Endothelial cell of umbilical vein (primary cell): ENCODE measurements around the gene UBE2L3. TPM values are rescaled to one million over a fixed set of nuclear protein-coding genes. Genes with fewer than 3 reads are reported as not detected.

Source experiments
- BruUV-seq: library from RNA; stranded (reverse); fragments of 400-500 nt; replicated peaks from 2 replicates; lab custom pipeline; 2021; lab: Mats Ljungman, UMichigan
- CTCF ChIA-PET: fragments of 300-600, 350-600 bp; sonication (Branson Sonifier 250); formaldehyde crosslinking; loops from one replicate; lab custom pipeline; 2021; ENCODE audit warnings: antibody characterized with exemption, inconsistent platforms; lab: Charles Lee
- POLR2A ChIA-PET: fragments of 300-600, 350-600 bp; sonication (Branson Sonifier 250); formaldehyde crosslinking; loops from one replicate; lab custom pipeline; 2021; ENCODE audit warnings: antibody characterized with exemption, inconsistent platforms; lab: Charles Lee
- DNase-seq: peaks from one replicate; pipeline ENCODE4 v3.0.0-alpha.2; 2011; ENCODE audit warnings: low read depth, low spot score
- FAIRE-seq: peaks from 2 replicates; lab custom pipeline; 2011; peaks lifted over from hg19 to GRCh38; lab: Jason Lieb, UNC
- H2AFZ ChIP-seq: 2 replicates; pipeline ENCODE4 v1.6.0; 2012; ENCODE audit warnings: low read depth, low read length, control low read depth, inconsistent platforms
- H3K27ac ChIP-seq: 2 replicates; pipeline ENCODE4 v1.5.1; 2011; ENCODE audit warnings: low read depth, mild to moderate bottlenecking, control low read depth, low read length, moderate library complexity; ENCODE audit not compliant: insufficient read depth
- H3K27me3 ChIP-seq, 2 experiments: 2 replicates each; pipeline versions ENCODE4 v1.6.0 to v1.6.1; 2011; ENCODE audit warnings: low read length in 2 of 2, mixed read lengths in 1 of 2; ENCODE audit not compliant: control insufficient read depth in 2 of 2, insufficient read depth in 2 of 2
- H3K36me3 ChIP-seq, 2 experiments: 2 replicates in 1 of 2; 3 replicates in 1 of 2; pipeline ENCODE4 v1.5.1; 2011; ENCODE audit warnings: low read length in 2 of 2, mild to moderate bottlenecking in 1 of 2, moderate library complexity in 1 of 2; ENCODE audit not compliant: control insufficient read depth in 2 of 2, insufficient read depth in 2 of 2; ENCODE audit errors: extremely low read depth in 1 of 2
- H3K4me1 ChIP-seq: 3 replicates; pipeline ENCODE4 v1.5.1; 2011; ENCODE audit warnings: mild to moderate bottlenecking, low read length; ENCODE audit not compliant: control insufficient read depth, insufficient read depth; ENCODE audit errors: extremely low read depth
- H3K4me2 ChIP-seq: 2 replicates; pipeline ENCODE4 v1.6.1; 2011; ENCODE audit warnings: low read length, control low read depth, mixed read lengths; ENCODE audit not compliant: insufficient read depth
- H3K4me3 ChIP-seq, 3 experiments: fragments of 200-600 bp in 1 of 3; sonication (generic), shearing (Covaris generic) in 1 of 3; replicated peaks in 1 of 3; 2 replicates each; pipeline ENCODE4 v1.5.1; 2011 to 2016; ENCODE audit warnings: control low read depth in 3 of 3, low read length in 3 of 3, mild to moderate bottlenecking in 2 of 3, inconsistent platforms in 1 of 3, low read depth in 1 of 3, moderate library complexity in 1 of 3; ENCODE audit not compliant: insufficient read depth in 1 of 3
- H3K79me2 ChIP-seq: 2 replicates; pipeline ENCODE4 v1.6.0; 2012; ENCODE audit warnings: low read length, inconsistent platforms; ENCODE audit not compliant: control insufficient read depth, insufficient read depth
- H3K9ac ChIP-seq: replicated peaks from 2 replicates; pipeline ENCODE3; 2011; ENCODE audit warnings: low read length, control low read depth; ENCODE audit not compliant: insufficient read depth; ENCODE audit errors: extremely low read depth
- H3K9me1 ChIP-seq: replicated peaks from 3 replicates; pipeline ENCODE4 v1.6.0; 2011; ENCODE audit warnings: mild to moderate bottlenecking, low read length; ENCODE audit not compliant: control insufficient read depth, insufficient read depth; ENCODE audit errors: extremely low read depth
- H3K9me3 ChIP-seq: replicated peaks from 2 replicates; pipeline ENCODE4 v1.5.1; 2012; ENCODE audit warnings: low read length, inconsistent platforms; ENCODE audit not compliant: control insufficient read depth, insufficient read depth
- H4K20me1 ChIP-seq: replicated peaks from 2 replicates; pipeline ENCODE3; 2011; ENCODE audit warnings: mild to moderate bottlenecking, low read length; ENCODE audit not compliant: control insufficient read depth, insufficient read depth; ENCODE audit errors: extremely low read depth
- EZH2 ChIP-seq: IDR thresholded peaks from 2 replicates; pipeline ENCODE4 v1.6.1; 2012; ENCODE audit warnings: borderline replicate concordance, low read depth, mild to moderate bottlenecking, moderate library complexity, low read length, inconsistent platforms; ENCODE audit not compliant: severe bottlenecking
- FOS ChIP-seq: IDR thresholded peaks from 2 replicates; pipeline ENCODE4 v1.6.1; 2011; ENCODE audit warnings: mild to moderate bottlenecking, low read length, moderate library complexity, borderline replicate concordance; ENCODE audit not compliant: insufficient read depth
- GATA2 ChIP-seq: IDR thresholded peaks from 2 replicates; pipeline ENCODE4 v1.7.0; 2011; ENCODE audit warnings: low read depth, mild to moderate bottlenecking, moderate library complexity, mixed read lengths, low read length; ENCODE audit not compliant: insufficient read length, insufficient read depth
- JUN ChIP-seq: IDR thresholded peaks from 2 replicates; pipeline ENCODE4 v1.6.1; 2011; ENCODE audit warnings: borderline replicate concordance, low read depth; ENCODE audit not compliant: insufficient read length, insufficient read depth
- MYC ChIP-seq: IDR thresholded peaks from one replicate; pipeline ENCODE4 v1.6.1; 2011; ENCODE audit warnings: mild to moderate bottlenecking, low read depth, low read length
- POLR2A ChIP-seq: IDR thresholded peaks from 2 replicates; pipeline ENCODE4 v1.6.1; 2012; ENCODE audit warnings: low read depth, mild to moderate bottlenecking, control low read depth, low read length
- POLR2AphosphoS5 ChIP-seq: IDR thresholded peaks from 2 replicates; pipeline ENCODE4 v1.6.1; 2012; ENCODE audit warnings: low read depth, mild to moderate bottlenecking, control low read depth, low read length, moderate library complexity; ENCODE audit not compliant: insufficient read depth
- dilution Hi-C: fragments of 300-500 bp; cut with MboI; formaldehyde crosslinking; loops from one replicate; pipeline ENCODE4 v1.15.0; 2019; ENCODE audit warnings: low sequenced_read_pairs; ENCODE audit not compliant: extremely low pct_ligation_motif_present
- intact Hi-C: fragments of 100-400 bp; cut with micrococcal nuclease; formaldehyde crosslinking; loops from one replicate; pipeline ENCODE4 v1.10.0; 2022
- polyA plus RNA-seq, 4 experiments: library from polyadenylated mRNA; depleted of rRNA in 3 of 4; stranded (reverse) in 3 of 4; unstranded in 1 of 4; fragments of >200 nt; gene quantifications; 2 replicates each; pipeline versions ENCODE4 v1.2.1 to v1.2.3, GENCODE V29; 2011 to 2012; ENCODE audit warnings: missing spikeins in 1 of 4
- total RNA-seq: library from RNA; stranded (reverse); gene quantifications from 2 replicates; pipeline ENCODE4 v1.2.3, GENCODE V29; 2021
- TF ChIP-seq, protein P1 (sequence below): IDR thresholded peaks from 2 replicates; pipeline ENCODE4 v1.6.1; 2011; ENCODE audit not compliant: insufficient read depth, insufficient read length
- TF ChIP-seq, protein P2 (sequence below), 2 donors: IDR thresholded peaks; 1 replicate in 1 of 2; 2 replicates in 1 of 2; pipeline ENCODE4 v1.5.1; 2011; ENCODE audit warnings: low read length in 2 of 2, mild to moderate bottlenecking in 2 of 2, moderate library complexity in 2 of 2, control low read depth in 1 of 2, inconsistent platforms in 1 of 2, low read depth in 1 of 2; ENCODE audit not compliant: insufficient read depth in 1 of 2; ENCODE audit errors: extremely low read depth in 1 of 2

The UBE2L3 gene
- total and polyA plus RNA-seq, 2 donors (not counting 3 experiments of a cell fraction or from before 2014, with no cell fraction given): 66.0 to 83.5 TPM

DNA sequence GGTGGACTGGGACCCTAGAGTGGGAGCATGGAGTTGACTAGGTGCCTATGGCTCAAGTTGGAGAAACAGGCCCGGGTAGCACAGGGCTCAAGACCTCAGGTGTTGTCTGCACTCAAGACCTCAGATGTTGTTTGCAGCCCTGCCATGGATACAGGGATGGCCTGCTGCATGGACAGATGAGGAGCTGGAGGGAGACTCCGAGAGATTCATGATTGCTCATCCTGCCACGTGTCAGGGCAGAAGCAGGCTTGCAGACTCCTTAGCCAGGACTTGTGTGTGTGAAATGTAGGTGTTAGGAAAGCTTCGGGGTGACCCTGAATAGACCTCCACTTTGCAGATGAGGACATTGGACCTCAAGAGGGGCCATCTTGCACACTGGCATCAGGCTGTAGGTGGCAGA lies 66.0 kb downstream of the UBE2L3 start:
- intact Hi-C loops: no loop called here
- Histone ChIP-seq H3K27me3 (no peaks in the 10 kb centered on the region), H3K4me1 (no peaks in the 10 kb centered on the region), H3K4me2 (no peak overlapping the region), H3K27ac (no peak overlapping the region), H4K20me1 (no peaks in the 10 kb centered on the region), H3K9ac (no peak overlapping the region), H3K9me1 (no peaks in the 10 kb centered on the region), H3K9me3 (no peaks in the 10 kb centered on the region), H3K79me2 (peaks cover 12% of the 10 kb centered on the region), H2AFZ (no peak overlapping the region), H3K36me3 (no peaks in the 10 kb centered on the region), H3K4me3 (no peak overlapping the region)
- dilution Hi-C loops: no loop called here
- CTCF ChIA-PET: interaction anchor here (1.9 to 2.8 kb wide), 2 partner anchors 9 to 13 kb away, joined by 8 to 11 read pairs; partner anchors contain the start of gene SDF2L1
- BruUV-seq: no TSS peak
- POLR2A ChIA-PET: interaction anchor here (0.6 kb wide), 1 partner anchor 17 kb away, joined by 3 read pairs; no protein-coding TSS in a partner anchor
- DNase-seq (no peak), FAIRE-seq (no peak)
- TF ChIP-seq, protein P1, sequence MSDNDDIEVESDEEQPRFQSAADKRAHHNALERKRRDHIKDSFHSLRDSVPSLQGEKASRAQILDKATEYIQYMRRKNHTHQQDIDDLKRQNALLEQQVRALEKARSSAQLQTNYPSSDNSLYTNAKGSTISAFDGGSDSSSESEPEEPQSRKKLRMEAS: no peak
- no peak for TF ChIP-seq POLR2A
- no peak for TF ChIP-seq GATA2
- TF ChIP-seq EZH2: no peak
- TF ChIP-seq, protein P2, sequence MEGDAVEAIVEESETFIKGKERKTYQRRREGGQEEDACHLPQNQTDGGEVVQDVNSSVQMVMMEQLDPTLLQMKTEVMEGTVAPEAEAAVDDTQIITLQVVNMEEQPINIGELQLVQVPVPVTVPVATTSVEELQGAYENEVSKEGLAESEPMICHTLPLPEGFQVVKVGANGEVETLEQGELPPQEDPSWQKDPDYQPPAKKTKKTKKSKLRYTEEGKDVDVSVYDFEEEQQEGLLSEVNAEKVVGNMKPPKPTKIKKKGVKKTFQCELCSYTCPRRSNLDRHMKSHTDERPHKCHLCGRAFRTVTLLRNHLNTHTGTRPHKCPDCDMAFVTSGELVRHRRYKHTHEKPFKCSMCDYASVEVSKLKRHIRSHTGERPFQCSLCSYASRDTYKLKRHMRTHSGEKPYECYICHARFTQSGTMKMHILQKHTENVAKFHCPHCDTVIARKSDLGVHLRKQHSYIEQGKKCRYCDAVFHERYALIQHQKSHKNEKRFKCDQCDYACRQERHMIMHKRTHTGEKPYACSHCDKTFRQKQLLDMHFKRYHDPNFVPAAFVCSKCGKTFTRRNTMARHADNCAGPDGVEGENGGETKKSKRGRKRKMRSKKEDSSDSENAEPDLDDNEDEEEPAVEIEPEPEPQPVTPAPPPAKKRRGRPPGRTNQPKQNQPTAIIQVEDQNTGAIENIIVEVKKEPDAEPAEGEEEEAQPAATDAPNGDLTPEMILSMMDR (IDR thresholded peaks at IDR 0.05; ENCODE audit: extremely low read depth in 1 of 2, insufficient read depth in 1 of 2, low read depth in 1 of 2, low read length in 2 of 2): no peak
- TF ChIP-seq MYC: no peak
- TF ChIP-seq POLR2AphosphoS5: no peak
- no peak for TF ChIP-seq JUN
- TF ChIP-seq FOS: no peak
